Thymus (tissue), 11 donors: ENCODE results near the gene VTI1A. TPM values are rescaled to one million over a fixed set of nuclear protein-coding genes. Genes with fewer than 3 reads are reported as not detected.
A peak's percentile ranks its signal among the peaks of the same experiment; 100 is the strongest.
"Not testable (repeated sequence)": the region's sequence is repeated elsewhere in the genome, so short reads cannot be mapped to it uniquely, and the experiment has no call there.

ENCODE experiments used
- DNase-seq, 9 donors: peaks; one replicate each; pipeline ENCODE4 v3.0.0-alpha.2; 2013; ENCODE audit warnings: low spot score in 9 of 9, low read depth in 6 of 9, missing footprints in 1 of 9
- H3K27ac ChIP-seq, 2 donors: one replicate each; pipeline ENCODE4 v1.5.1; 2013; ENCODE audit warnings: control low read depth in 1 of 2, low read depth in 1 of 2, low read length in 1 of 2, mild to moderate bottlenecking in 1 of 2, moderate library complexity in 1 of 2
- H3K27me3 ChIP-seq, 2 donors: one replicate each; pipeline ENCODE4 v1.5.1; 2013; ENCODE audit warnings: low read length in 1 of 2; ENCODE audit not compliant: control insufficient read depth in 2 of 2, insufficient read depth in 1 of 2
- H3K36me3 ChIP-seq, 2 donors: one replicate each; pipeline ENCODE4 v1.5.1; 2013; ENCODE audit warnings: low read length in 1 of 2, mild to moderate bottlenecking in 1 of 2, moderate library complexity in 1 of 2; ENCODE audit not compliant: control insufficient read depth in 2 of 2, insufficient read depth in 2 of 2
- H3K4me1 ChIP-seq, 2 donors: one replicate each; pipeline ENCODE4 v1.5.1; 2013; ENCODE audit warnings: low read length in 2 of 2; ENCODE audit not compliant: control insufficient read depth in 2 of 2, insufficient read depth in 2 of 2
- H3K4me3 ChIP-seq, 2 donors: one replicate each; pipeline ENCODE4 v1.5.1; 2013; ENCODE audit warnings: low read length in 2 of 2, control low read depth in 1 of 2, mild to moderate bottlenecking in 1 of 2
- H3K9me3 ChIP-seq, 2 donors: one replicate each; pipeline ENCODE4 v1.5.1; 2013; ENCODE audit warnings: low read length in 1 of 2, mild to moderate bottlenecking in 1 of 2; ENCODE audit not compliant: control insufficient read depth in 2 of 2, insufficient read depth in 1 of 2
- WGBS: extraction: QIAGEN DNeasy Blood & Tissue Kit; methylation state at CpG from one replicate; pipeline ENCODE4 v1.1.7; 2013; 5-methylcytosine and 5-hydroxymethylcytosine counted together
- polyA plus RNA-seq: library from polyadenylated mRNA; stranded (reverse); fragments of 200-250 nt; gene quantifications from one replicate; pipeline ENCODE4 v1.2.3, GENCODE V29; 2013
- total RNA-seq: library from RNA; stranded (reverse); fragments of 120-200 nt; gene quantifications from one replicate; pipeline ENCODE4 v1.2.4, GENCODE V29; 2013
- donor health status: healthy.

Gene VTI1A
- total and polyA plus RNA-seq, 2 donors = 15.9 to 27.0 TPM

- no peak overlapping the region for H3K27ac ChIP-seq
- peaks cover 11 to 29% of the 10 kb centered on the region in 2 donors for H3K36me3 ChIP-seq
- 98% methylated on average over 4 of the region's 4 CpGs for WGBS
- no peaks in the 10 kb centered on the region for H3K9me3 ChIP-seq
- no peaks in the 10 kb centered on the region for H3K4me1 ChIP-seq
- no peak overlapping the region for H3K4me3 ChIP-seq
- no peaks in the 10 kb centered on the region for H3K27me3 ChIP-seq
- no peak for DNase-seq
Measured at GRCh38 chr10:112461029-112461887, 14.2 kb downstream of the VTI1A start.

GRCh38 chr10:112464074-112464473 lies 17.1 kb downstream of the VTI1A start:
- H3K36me3 ChIP-seq = peaks cover 12 to 29% of the 10 kb centered on the region in 2 donors
- not testable (repeated sequence) for H3K4me3 ChIP-seq, DNase-seq, H3K4me1 ChIP-seq, H3K27me3 ChIP-seq, H3K9me3 ChIP-seq, H3K27ac ChIP-seq
- WGBS = 99% methylated on average over 5 of the region's 5 CpGs

GRCh38 chr10:112465299-112465883 lies 18.4 kb downstream of the VTI1A start:
- no peak for DNase-seq
- Histone ChIP-seq H3K9me3 (no peaks in the 10 kb centered on the region), H3K4me3 (no peak overlapping the region), H3K36me3 (peaks cover 12 to 29% of the 10 kb centered on the region in 2 donors), H3K4me1 (no peaks in the 10 kb centered on the region), H3K27me3 (no peaks in the 10 kb centered on the region), H3K27ac (no peak overlapping the region)
- 97% methylated on average over 3 of the region's 3 CpGs for WGBS

GRCh38 chr10:112466802-112467201 lies 19.8 kb downstream of the VTI1A start:
- peaks cover 7 to 21% of the 10 kb centered on the region in 2 donors for H3K36me3 ChIP-seq

GRCh38 chr10:112467541-112468075 lies 20.6 kb downstream of the VTI1A start:
- no peak for DNase-seq
- 96% methylated on average over 1 of the region's 1 CpG for WGBS
- Histone ChIP-seq H3K36me3 (peaks cover 7 to 21% of the 10 kb centered on the region in 2 donors), H3K9me3 (no peaks in the 10 kb centered on the region), H3K27ac (no peak overlapping the region), H3K27me3 (no peaks in the 10 kb centered on the region), H3K4me1 (peaks cover 0 to 3% of the 10 kb centered on the region in 2 donors), H3K4me3 (no peak overlapping the region)

More at GRCh38 chr10:112466802-112467201, 19.8 kb downstream of the VTI1A start:
- Histone ChIP-seq H3K9me3 (no peaks in the 10 kb centered on the region), H3K27me3 (no peaks in the 10 kb centered on the region), H3K4me1 (no peaks in the 10 kb centered on the region), H3K4me3 (no peak overlapping the region), H3K27ac (no peak overlapping the region)
- no peak for DNase-seq
- WGBS = 97% methylated on average over 3 of the region's 3 CpGs

- no peak overlapping the region for H3K4me3 ChIP-seq
- H3K9me3 ChIP-seq = no peaks in the 10 kb centered on the region
- no peak overlapping the region for H3K27ac ChIP-seq
- 39% methylated on average over 4 of the region's 4 CpGs for WGBS
- peak in 8 of 9 donors; percentile 16 to 61 (median 33) for DNase-seq
- no peaks in the 10 kb centered on the region for H3K27me3 ChIP-seq
- peaks cover 0 to 3% of the 10 kb centered on the region in 2 donors for H3K36me3 ChIP-seq
- peaks cover 0 to 3% of the 10 kb centered on the region in 2 donors for H3K4me1 ChIP-seq
Measured at GRCh38 chr10:112471878-112472487, 25.0 kb downstream of the VTI1A start.

- no peak overlapping the region for H3K4me3 ChIP-seq
- H3K27me3 ChIP-seq = no peaks in the 10 kb centered on the region
- H3K4me1 ChIP-seq = peaks cover 0 to 3% of the 10 kb centered on the region in 2 donors
- peak in 2 of 9 donors; percentile 21 to 37 for DNase-seq
- no peaks in the 10 kb centered on the region for H3K36me3 ChIP-seq
- H3K27ac ChIP-seq = no peak overlapping the region
- WGBS = 95% methylated on average over 3 of the region's 3 CpGs
- H3K9me3 ChIP-seq = no peaks in the 10 kb centered on the region
Measured at GRCh38 chr10:112475575-112476218, 28.7 kb downstream of the VTI1A start.

- 96% methylated on average over 3 of the region's 3 CpGs for WGBS
- H3K9me3 ChIP-seq = no peaks in the 10 kb centered on the region
- no peaks in the 10 kb centered on the region for H3K27me3 ChIP-seq
- no peak overlapping the region for H3K4me3 ChIP-seq
- no peaks in the 10 kb centered on the region for H3K36me3 ChIP-seq
- H3K4me1 ChIP-seq = no peaks in the 10 kb centered on the region
- DNase-seq = no peak
- no peak overlapping the region for H3K27ac ChIP-seq
Measured at GRCh38 chr10:112481602-112482001, 34.6 kb downstream of the VTI1A start.
